K562 (cell line): ENCODE data around the gene TSSK2. TPM values are rescaled to one million over a fixed set of nuclear protein-coding genes. Genes with fewer than 3 reads are reported as not detected.

Source experiments
- ATF1 ChIP-seq, 2 experiments: fragments of 450-650 bp in 1 of 2; IDR thresholded peaks; 2 replicates each; pipeline ENCODE4 v1.6.1; 2016; ENCODE audit warnings: missing compliant biosample characterization in 1 of 2, missing genetic modification characterization in 1 of 2
- ETV1 ChIP-seq: fragments of 450-650 bp; conservative IDR thresholded peaks from 2 replicates; pipeline ENCODE4 v1.6.1; 2016; ENCODE audit warnings: missing genetic modification characterization, control low read depth, low read depth, missing compliant biosample characterization
- FOXP1 ChIP-seq: sonication (generic); formaldehyde crosslinking; IDR thresholded peaks from 2 replicates; pipeline ENCODE4 v1.8.0; 2022; ENCODE audit warnings: mild to moderate bottlenecking, missing genetic modification reagents
- KDM2B ChIP-seq: fragments of 250-450 bp; sonication (Bioruptor Pico); IDR thresholded peaks from 2 replicates; pipeline ENCODE4 v1.8.0; 2021; ENCODE audit warnings: mild to moderate bottlenecking, moderate library complexity
- KDM5B ChIP-seq: fragments of 200-600 bp; sonication (generic); IDR thresholded peaks from 2 replicates; pipeline ENCODE4 v1.6.1; 2012; ENCODE audit warnings: low read depth, mild to moderate bottlenecking, moderate library complexity, low read length, control low read depth, inconsistent platforms; ENCODE audit not compliant: insufficient replicate concordance
- MXI1 ChIP-seq: IDR thresholded peaks from 2 replicates; pipeline ENCODE4 v1.6.1; 2011; ENCODE audit warnings: low read depth, mild to moderate bottlenecking, improper control_type of control experiment, low read length
- NR4A1 ChIP-seq, 2 experiments: fragments of 250-450 bp in 1 of 2; fragments of 450-650 bp in 1 of 2; sonication (Bioruptor Pico) in 1 of 2; IDR thresholded peaks; 2 replicates each; pipeline versions ENCODE4 v1.4.0 to v1.6.1; 2016 to 2020; ENCODE audit warnings: mild to moderate bottlenecking in 2 of 2, missing compliant biosample characterization in 1 of 2, missing genetic modification characterization in 1 of 2, moderate library complexity in 1 of 2
- OTX1 ChIP-seq: fragments of 450-650 bp; formaldehyde crosslinking; IDR thresholded peaks from 2 replicates; pipeline ENCODE4 v1.4.0; 2022; ENCODE audit warnings: mild to moderate bottlenecking
- PHF8 ChIP-seq: fragments of 200-600 bp; sonication (generic); IDR thresholded peaks from 2 replicates; pipeline ENCODE4 v1.6.1; 2012; ENCODE audit warnings: mixed run types, mild to moderate bottlenecking, inconsistent platforms, low read length, moderate library complexity, borderline replicate concordance
- RAD21 ChIP-seq, 2 experiments: fragments of 250-450 bp in 1 of 2; fragments of 450-650 bp in 1 of 2; sonication (Bioruptor Pico) in 1 of 2; formaldehyde crosslinking in 1 of 2; IDR thresholded peaks in 1 of 2; conservative IDR thresholded peaks in 1 of 2; 2 replicates each; pipeline versions ENCODE4 v1.4.0 to v1.8.0; 2020 to 2022; ENCODE audit warnings: mild to moderate bottlenecking in 2 of 2, moderate library complexity in 1 of 2
- SP2 ChIP-seq: IDR thresholded peaks from 2 replicates; pipeline ENCODE4 v1.6.1; 2011; ENCODE audit warnings: mild to moderate bottlenecking, low read depth, low read length, moderate library complexity; ENCODE audit not compliant: poor library complexity, severe bottlenecking; ENCODE audit errors: extremely low read depth
- TEAD1 ChIP-seq, 2 experiments: fragments of 450-650 bp in 1 of 2; sonication (generic) in 1 of 2; formaldehyde crosslinking; IDR thresholded peaks; 2 replicates each; pipeline versions ENCODE4 v1.4.0 to v1.8.0; 2020 to 2022; ENCODE audit warnings: mild to moderate bottlenecking in 2 of 2, missing genetic modification reagents in 1 of 2
- TFAM ChIP-seq: fragments of 250-450 bp; sonication (Bioruptor Pico); conservative IDR thresholded peaks from 2 replicates; pipeline ENCODE4 v1.5.0; 2021; ENCODE audit warnings: mild to moderate bottlenecking, moderate library complexity
- ZKSCAN1 ChIP-seq: fragments of 150-350 bp; IDR thresholded peaks from 2 replicates; pipeline ENCODE4 v1.6.1; 2016; ENCODE audit warnings: low read depth, low read length
- ZNF239 ChIP-seq: fragments of 250-450 bp; sonication (Bioruptor Pico); IDR thresholded peaks from 2 replicates; pipeline ENCODE4 v1.4.0; 2020; ENCODE audit warnings: mild to moderate bottlenecking
- ZNF561 ChIP-seq: fragments of 450-650 bp; formaldehyde crosslinking; conservative IDR thresholded peaks from 2 replicates; pipeline ENCODE4 v1.4.0; 2020; ENCODE audit warnings: mild to moderate bottlenecking, moderate library complexity
- ZNF586 ChIP-seq: fragments of 450-650 bp; formaldehyde crosslinking; conservative IDR thresholded peaks from 2 replicates; pipeline ENCODE4 v1.4.0; 2020; ENCODE audit warnings: mild to moderate bottlenecking, moderate library complexity
- ZNF695 ChIP-seq: fragments of 450-650 bp; formaldehyde crosslinking; IDR thresholded peaks from 2 replicates; pipeline ENCODE4 v1.4.0; 2020; ENCODE audit warnings: mild to moderate bottlenecking, moderate library complexity
- polyA plus RNA-seq, 8 experiments: library from polyadenylated mRNA; depleted of rRNA in 4 of 8; stranded (reverse) in 5 of 8; unstranded in 3 of 8; fragments of >200 nt; fragmentation: Nextera tagmentation in 2 of 8; fragmentation: Illumina TruSeq in 1 of 8; extraction: Ambion mirVana in 2 of 8; extraction: Trizol in 1 of 8; gene quantifications; 2 replicates each; pipeline versions ENCODE4 v1.2.1 to v1.2.3, GENCODE V29; 2011 to 2014; ENCODE audit warnings: inconsistent platforms in 1 of 8, missing spikeins in 1 of 8
- total RNA-seq, 7 experiments: library from RNA; depleted of rRNA in 6 of 7; stranded (reverse); fragments of >200 nt in 6 of 7; fragmentation: Illumina TruSeq in 2 of 7; extraction: Trizol in 2 of 7; gene quantifications; 2 replicates each; pipeline versions ENCODE4 v1.2.1 to v1.2.3, GENCODE V29; 2011 to 2021; ENCODE audit warnings: low replicate concordance in 1 of 7
- TF ChIP-seq, protein P1 (sequence below), 2 experiments: IDR thresholded peaks; 2 replicates each; pipeline ENCODE4 v1.6.1; 2011; ENCODE audit warnings: borderline replicate concordance in 1 of 2, control low read depth in 1 of 2, low read depth in 1 of 2, low read length in 1 of 2, mild to moderate bottlenecking in 1 of 2, mixed read lengths in 1 of 2, moderate library complexity in 1 of 2; ENCODE audit not compliant: insufficient read depth in 1 of 2, insufficient read length in 1 of 2, poor library complexity in 1 of 2, severe bottlenecking in 1 of 2; ENCODE audit errors: extremely low read depth in 1 of 2
- TF ChIP-seq, protein P2 (sequence below), 2 experiments: fragments of 450-650 bp in 1 of 2; sonication (generic) in 1 of 2; formaldehyde crosslinking in 1 of 2; IDR thresholded peaks in 1 of 2; conservative IDR thresholded peaks in 1 of 2; 2 replicates each; pipeline versions ENCODE4 v1.6.1 to v1.8.1; 2016 to 2023; ENCODE audit warnings: mild to moderate bottlenecking in 2 of 2, moderate library complexity in 2 of 2, inconsistent platforms in 1 of 2, missing genetic modification reagents in 1 of 2
- TF ChIP-seq, protein P3 (sequence below): fragments of 450-650 bp; IDR thresholded peaks from 2 replicates; pipeline ENCODE4 v1.7.0; 2016; ENCODE audit warnings: borderline replicate concordance

Gene TSSK2
- total and polyA plus RNA-seq, 9 of the 15 experiments (the other 6 are each of a cell fraction or from before 2014, with no cell fraction given): 0.04 TPM; not detected in 8

DNA sequence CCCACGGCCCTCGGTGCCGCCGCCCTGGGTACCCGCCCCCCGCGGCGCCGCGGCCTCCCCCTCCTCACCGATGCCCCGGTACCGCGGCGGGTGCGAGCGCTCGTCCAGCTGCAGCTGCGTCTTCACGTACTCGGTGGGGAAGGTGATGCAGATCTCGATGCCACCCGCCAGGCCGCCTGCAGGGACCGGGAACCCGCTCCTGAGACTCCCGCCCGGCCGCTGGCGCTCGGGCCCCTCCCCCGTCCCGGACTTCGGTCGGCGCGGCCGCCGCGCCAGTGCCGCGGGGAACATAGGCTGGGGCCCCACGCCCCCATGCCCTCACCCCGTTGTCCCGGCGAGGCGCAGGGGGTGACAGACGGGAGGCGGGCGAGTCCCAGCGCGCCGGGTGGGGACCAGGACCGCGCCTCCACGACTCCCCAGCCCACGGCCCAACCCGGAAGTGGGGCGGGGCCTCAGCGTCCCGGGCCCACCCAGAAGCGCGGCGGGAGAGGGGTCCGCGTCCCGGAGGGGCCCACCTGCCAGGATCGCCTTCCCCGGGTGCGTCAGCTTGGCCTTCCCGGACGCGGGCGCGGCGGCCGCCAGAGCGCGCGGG lies 47.1 kb downstream of the TSSK2 start (continued):
- TF ChIP-seq, protein P1, sequence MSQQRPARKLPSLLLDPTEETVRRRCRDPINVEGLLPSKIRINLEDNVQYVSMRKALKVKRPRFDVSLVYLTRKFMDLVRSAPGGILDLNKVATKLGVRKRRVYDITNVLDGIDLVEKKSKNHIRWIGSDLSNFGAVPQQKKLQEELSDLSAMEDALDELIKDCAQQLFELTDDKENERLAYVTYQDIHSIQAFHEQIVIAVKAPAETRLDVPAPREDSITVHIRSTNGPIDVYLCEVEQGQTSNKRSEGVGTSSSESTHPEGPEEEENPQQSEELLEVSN (IDR thresholded peaks at IDR 0.05; ENCODE audit: borderline replicate concordance in 1 of 2, extremely low read depth in 1 of 2, insufficient read depth in 1 of 2, insufficient read length in 1 of 2, low read depth in 1 of 2, low read length in 1 of 2, poor library complexity in 1 of 2, severe bottlenecking in 1 of 2): peak; percentile 48 to 87
- TF ChIP-seq KDM5B (peak; percentile 77), FOXP1 (CRISPR knock-in tag) (no peak), ZNF561 (CRISPR knock-in tag) (peak; percentile 44), ATF1 (CRISPR knock-in tag; IDR thresholded peaks at IDR 0.05) (no peak), ATF1 (tag; IDR thresholded peaks at IDR 0.05) (peak; percentile 55), MXI1 (peak; percentile 73), ZNF695 (CRISPR knock-in tag) (0 out of 2 replicates have a peak, but pooled peaks have one; percentile 51), PHF8 (peak; percentile 95; the same call in 1 of the 2 replicates), ZKSCAN1 (0 out of 2 replicates have a peak, but pooled peaks have one; percentile 9), KDM2B (CRISPR knock-in tag) (peak; percentile 97), TEAD1 (CRISPR knock-in tag; IDR thresholded peaks at IDR 0.05) (peak in 1 of 2 experiments; percentile 39; a peak in 1 of 4 replicates), NR4A1 (CRISPR knock-in tag; IDR thresholded peaks at IDR 0.05) (peak; percentile 89; the same call in 1 of the 2 replicates), NR4A1 (tag; IDR thresholded peaks at IDR 0.05) (peak; percentile 88), ETV1 (tag) (no peak), TFAM (CRISPR knock-in tag) (no peak), OTX1 (CRISPR knock-in tag) (peak; percentile 21; the same call in 1 of the 2 replicates), ZNF586 (CRISPR knock-in tag) (0 out of 2 replicates have a peak, but pooled peaks have one; percentile 46), ZNF239 (peak; percentile 27), RAD21 (CRISPR knock-in tag; conservative IDR thresholded peaks at IDR 0.05 in 1 of 2, IDR thresholded peaks at IDR 0.05 in 1 of 2) (peak in 1 of 2 experiments; percentile 10; a peak in 2 of 4 replicates), SP2 (no peak)
- TF ChIP-seq, protein P2, sequence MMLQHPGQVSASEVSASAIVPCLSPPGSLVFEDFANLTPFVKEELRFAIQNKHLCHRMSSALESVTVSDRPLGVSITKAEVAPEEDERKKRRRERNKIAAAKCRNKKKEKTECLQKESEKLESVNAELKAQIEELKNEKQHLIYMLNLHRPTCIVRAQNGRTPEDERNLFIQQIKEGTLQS (IDR thresholded peaks at IDR 0.05): no peak
- TF ChIP-seq, protein P2 (CRISPR knock-in tag; conservative IDR thresholded peaks at IDR 0.05): peak; percentile 67
- TF ChIP-seq, protein P3, sequence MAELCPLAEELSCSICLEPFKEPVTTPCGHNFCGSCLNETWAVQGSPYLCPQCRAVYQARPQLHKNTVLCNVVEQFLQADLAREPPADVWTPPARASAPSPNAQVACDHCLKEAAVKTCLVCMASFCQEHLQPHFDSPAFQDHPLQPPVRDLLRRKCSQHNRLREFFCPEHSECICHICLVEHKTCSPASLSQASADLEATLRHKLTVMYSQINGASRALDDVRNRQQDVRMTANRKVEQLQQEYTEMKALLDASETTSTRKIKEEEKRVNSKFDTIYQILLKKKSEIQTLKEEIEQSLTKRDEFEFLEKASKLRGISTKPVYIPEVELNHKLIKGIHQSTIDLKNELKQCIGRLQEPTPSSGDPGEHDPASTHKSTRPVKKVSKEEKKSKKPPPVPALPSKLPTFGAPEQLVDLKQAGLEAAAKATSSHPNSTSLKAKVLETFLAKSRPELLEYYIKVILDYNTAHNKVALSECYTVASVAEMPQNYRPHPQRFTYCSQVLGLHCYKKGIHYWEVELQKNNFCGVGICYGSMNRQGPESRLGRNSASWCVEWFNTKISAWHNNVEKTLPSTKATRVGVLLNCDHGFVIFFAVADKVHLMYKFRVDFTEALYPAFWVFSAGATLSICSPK: no peak
